Measurements from ENCODE around the gene EFCAB11. TPM values are rescaled to one million over a fixed set of nuclear protein-coding genes. Genes with fewer than 3 reads are reported as not detected.

EFCAB11 gene
- polyA plus RNA-seq, 2 donors: 6.2 to 6.3 TPM

GRCh38 chr14:89918721-89919120, 35.8 kb downstream of the EFCAB11 start:
- H3K27ac ChIP-seq (ENCODE audit: low read depth in 2 of 2, low read length in 1 of 2): no peak overlapping the region
- H3K4me1 ChIP-seq (ENCODE audit: control insufficient read depth in 2 of 2, insufficient read depth in 2 of 2, low read length in 1 of 2): no peaks in the 10 kb centered on the region
- H3K4me3 ChIP-seq (ENCODE audit: low read depth in 1 of 2, low read length in 2 of 2): no peak overlapping the region
- H3K27me3 ChIP-seq (ENCODE audit: control insufficient read depth in 1 of 2, insufficient read depth in 2 of 2, low read length in 2 of 2): no peaks in the 10 kb centered on the region
- WGBS, 2 donors: 96 to 100% methylated on average over 2 of the region's 2 CpGs
- no peaks in the 10 kb centered on the region for H3K9me3 ChIP-seq (ENCODE audit: control insufficient read depth in 2 of 2, insufficient read depth in 1 of 2, low read depth in 1 of 2, low read length in 1 of 2)
- no peaks in the 10 kb centered on the region for H3K36me3 ChIP-seq (ENCODE audit: control insufficient read depth in 2 of 2, insufficient read depth in 2 of 2, low read length in 1 of 2)

- Histone ChIP-seq H3K36me3 (ENCODE audit: control insufficient read depth in 2 of 2, insufficient read depth in 2 of 2, low read length in 1 of 2) (no peaks in the 10 kb centered on the region), H3K9me3 (ENCODE audit: control insufficient read depth in 2 of 2, insufficient read depth in 1 of 2, low read depth in 1 of 2, low read length in 1 of 2) (no peaks in the 10 kb centered on the region), H3K27me3 (ENCODE audit: control insufficient read depth in 1 of 2, insufficient read depth in 2 of 2, low read length in 2 of 2) (no peaks in the 10 kb centered on the region), H3K4me1 (ENCODE audit: control insufficient read depth in 2 of 2, insufficient read depth in 2 of 2, low read length in 1 of 2) (peaks cover 0 to 2% of the 10 kb centered on the region in 2 donors), H3K4me3 (ENCODE audit: low read depth in 1 of 2, low read length in 2 of 2) (no peak overlapping the region), H3K27ac (ENCODE audit: low read depth in 2 of 2, low read length in 1 of 2) (no peak overlapping the region)
- 17 to 20% methylated on average over 6 of the region's 6 CpGs for WGBS, 2 donors
Measured at GRCh38 chr14:89915114-89915878, 39.2 kb downstream of the EFCAB11 start.

GRCh38 chr14:89912667-89913211, 41.8 kb downstream of the EFCAB11 start:
- H3K9me3 ChIP-seq (ENCODE audit: control insufficient read depth in 2 of 2, insufficient read depth in 1 of 2, low read depth in 1 of 2, low read length in 1 of 2): no peaks in the 10 kb centered on the region
- H3K36me3 ChIP-seq (ENCODE audit: control insufficient read depth in 2 of 2, insufficient read depth in 2 of 2, low read length in 1 of 2): no peaks in the 10 kb centered on the region
- peak overlapping the region; percentile 8 to 42 for H3K27ac ChIP-seq (ENCODE audit: low read depth in 2 of 2, low read length in 1 of 2)
- H3K4me1 ChIP-seq (ENCODE audit: control insufficient read depth in 2 of 2, insufficient read depth in 2 of 2, low read length in 1 of 2): peaks cover 0 to 5% of the 10 kb centered on the region in 2 donors
- H3K27me3 ChIP-seq (ENCODE audit: control insufficient read depth in 1 of 2, insufficient read depth in 2 of 2, low read length in 2 of 2): no peaks in the 10 kb centered on the region
- no peak overlapping the region for H3K4me3 ChIP-seq (ENCODE audit: low read depth in 1 of 2, low read length in 2 of 2)
- 12 to 27% methylated on average over 9 of the region's 9 CpGs for WGBS, 2 donors

GRCh38 chr14:89912221-89912620, 42.3 kb downstream of the EFCAB11 start:
- Histone ChIP-seq H3K36me3 (ENCODE audit: control insufficient read depth in 2 of 2, insufficient read depth in 2 of 2, low read length in 1 of 2) (no peaks in the 10 kb centered on the region), H3K4me1 (ENCODE audit: control insufficient read depth in 2 of 2, insufficient read depth in 2 of 2, low read length in 1 of 2) (peaks cover 0 to 5% of the 10 kb centered on the region in 2 donors), H3K27me3 (ENCODE audit: control insufficient read depth in 1 of 2, insufficient read depth in 2 of 2, low read length in 2 of 2) (no peaks in the 10 kb centered on the region), H3K9me3 (ENCODE audit: control insufficient read depth in 2 of 2, insufficient read depth in 1 of 2, low read depth in 1 of 2, low read length in 1 of 2) (no peaks in the 10 kb centered on the region), H3K27ac (ENCODE audit: low read depth in 2 of 2, low read length in 1 of 2) (no peak overlapping the region), H3K4me3 (ENCODE audit: low read depth in 1 of 2, low read length in 2 of 2) (no peak overlapping the region)
- WGBS, 2 donors: 35 to 41% methylated on average over 2 of the region's 2 CpGs

GRCh38 chr14:89911010-89911919, 43.3 kb downstream of the EFCAB11 start:
- Histone ChIP-seq H3K36me3 (ENCODE audit: control insufficient read depth in 2 of 2, insufficient read depth in 2 of 2, low read length in 1 of 2) (no peaks in the 10 kb centered on the region), H3K27me3 (ENCODE audit: control insufficient read depth in 1 of 2, insufficient read depth in 2 of 2, low read length in 2 of 2) (no peaks in the 10 kb centered on the region), H3K9me3 (ENCODE audit: control insufficient read depth in 2 of 2, insufficient read depth in 1 of 2, low read depth in 1 of 2, low read length in 1 of 2) (no peaks in the 10 kb centered on the region), H3K4me3 (ENCODE audit: low read depth in 1 of 2, low read length in 2 of 2) (no peak overlapping the region), H3K4me1 (ENCODE audit: control insufficient read depth in 2 of 2, insufficient read depth in 2 of 2, low read length in 1 of 2) (peaks cover 0 to 5% of the 10 kb centered on the region in 2 donors), H3K27ac (ENCODE audit: low read depth in 2 of 2, low read length in 1 of 2) (peak overlapping the region in 1 of 2 donors; percentile 49)
- 36% methylated on average over 11 of the region's 11 CpGs for WGBS, 2 donors

- Histone ChIP-seq H3K4me3 (ENCODE audit: low read depth in 1 of 2, low read length in 2 of 2) (no peak overlapping the region), H3K4me1 (ENCODE audit: control insufficient read depth in 2 of 2, insufficient read depth in 2 of 2, low read length in 1 of 2) (peaks cover 0 to 5% of the 10 kb centered on the region in 2 donors), H3K27ac (ENCODE audit: low read depth in 2 of 2, low read length in 1 of 2) (no peak overlapping the region), H3K9me3 (ENCODE audit: control insufficient read depth in 2 of 2, insufficient read depth in 1 of 2, low read depth in 1 of 2, low read length in 1 of 2) (no peaks in the 10 kb centered on the region), H3K27me3 (ENCODE audit: control insufficient read depth in 1 of 2, insufficient read depth in 2 of 2, low read length in 2 of 2) (no peaks in the 10 kb centered on the region), H3K36me3 (ENCODE audit: control insufficient read depth in 2 of 2, insufficient read depth in 2 of 2, low read length in 1 of 2) (no peaks in the 10 kb centered on the region)
- 34 to 40% methylated on average over 5 of the region's 5 CpGs for WGBS, 2 donors
Measured at GRCh38 chr14:89910691-89911009, 43.9 kb downstream of the EFCAB11 start.

- 95 to 97% methylated on average over 9 of the region's 9 CpGs for WGBS, 2 donors
- no peaks in the 10 kb centered on the region for H3K9me3 ChIP-seq (ENCODE audit: control insufficient read depth in 2 of 2, insufficient read depth in 1 of 2, low read depth in 1 of 2, low read length in 1 of 2)
- peaks cover 0 to 5% of the 10 kb centered on the region in 2 donors for H3K4me1 ChIP-seq (ENCODE audit: control insufficient read depth in 2 of 2, insufficient read depth in 2 of 2, low read length in 1 of 2)
- no peak overlapping the region for H3K4me3 ChIP-seq (ENCODE audit: low read depth in 1 of 2, low read length in 2 of 2)
- H3K27me3 ChIP-seq (ENCODE audit: control insufficient read depth in 1 of 2, insufficient read depth in 2 of 2, low read length in 2 of 2): no peaks in the 10 kb centered on the region
- no peaks in the 10 kb centered on the region for H3K36me3 ChIP-seq (ENCODE audit: control insufficient read depth in 2 of 2, insufficient read depth in 2 of 2, low read length in 1 of 2)
- H3K27ac ChIP-seq (ENCODE audit: low read depth in 2 of 2, low read length in 1 of 2): no peak overlapping the region
Measured at GRCh38 chr14:89909586-89909985, 44.9 kb downstream of the EFCAB11 start.

GRCh38 chr14:89908712-89909450, 45.6 kb downstream of the EFCAB11 start:
- H3K4me1 ChIP-seq (ENCODE audit: control insufficient read depth in 2 of 2, insufficient read depth in 2 of 2, low read length in 1 of 2): peaks cover 0 to 5% of the 10 kb centered on the region in 2 donors
- H3K36me3 ChIP-seq (ENCODE audit: control insufficient read depth in 2 of 2, insufficient read depth in 2 of 2, low read length in 1 of 2): no peaks in the 10 kb centered on the region
- no peak overlapping the region for H3K27ac ChIP-seq (ENCODE audit: low read depth in 2 of 2, low read length in 1 of 2)
- WGBS, 2 donors: 80 to 82% methylated on average over 9 of the region's 9 CpGs
- no peaks in the 10 kb centered on the region for H3K9me3 ChIP-seq (ENCODE audit: control insufficient read depth in 2 of 2, insufficient read depth in 1 of 2, low read depth in 1 of 2, low read length in 1 of 2)
- H3K27me3 ChIP-seq (ENCODE audit: control insufficient read depth in 1 of 2, insufficient read depth in 2 of 2, low read length in 2 of 2): no peaks in the 10 kb centered on the region
- H3K4me3 ChIP-seq (ENCODE audit: low read depth in 1 of 2, low read length in 2 of 2): no peak overlapping the region

- H3K27ac ChIP-seq (ENCODE audit: low read depth in 2 of 2, low read length in 1 of 2): no peak overlapping the region
- no peak overlapping the region for H3K4me3 ChIP-seq (ENCODE audit: low read depth in 1 of 2, low read length in 2 of 2)
- 84 to 89% methylated on average over 4 of the region's 4 CpGs for WGBS, 2 donors
- no peaks in the 10 kb centered on the region for H3K36me3 ChIP-seq (ENCODE audit: control insufficient read depth in 2 of 2, insufficient read depth in 2 of 2, low read length in 1 of 2)
- peaks cover 0 to 5% of the 10 kb centered on the region in 2 donors for H3K4me1 ChIP-seq (ENCODE audit: control insufficient read depth in 2 of 2, insufficient read depth in 2 of 2, low read length in 1 of 2)
- H3K9me3 ChIP-seq (ENCODE audit: control insufficient read depth in 2 of 2, insufficient read depth in 1 of 2, low read depth in 1 of 2, low read length in 1 of 2): no peaks in the 10 kb centered on the region
- no peaks in the 10 kb centered on the region for H3K27me3 ChIP-seq (ENCODE audit: control insufficient read depth in 1 of 2, insufficient read depth in 2 of 2, low read length in 2 of 2)
Measured at GRCh38 chr14:89907655-89908054, 46.9 kb downstream of the EFCAB11 start.
